Lung microvascular endothelial cell (primary cell): ENCODE data around the gene SIK1. TPM values are rescaled to one million over a fixed set of nuclear protein-coding genes. Genes with fewer than 3 reads are reported as not detected.
"Not testable (repeated sequence)": the region's sequence is repeated elsewhere in the genome, so short reads cannot be mapped to it uniquely, and the experiment has no call there.

Source experiments
- DNase-seq, 2 donors: peaks; one replicate each; pipeline versions ENCODE4 v3.0.0 to v3.0.0-alpha.2; 2010; ENCODE audit warnings: low read depth in 2 of 2
- total RNA-seq: library from RNA; depleted of rRNA; stranded (reverse); fragments of >200 nt; gene quantifications from 2 replicates; pipeline ENCODE4 v1.2.1, GENCODE V29; 2014

The SIK1 gene
- 0.65 and 4.0 TPM in 2 replicates for total RNA-seq

GRCh38 chr21:43426404-43427241 lies at the start of gene SIK1:
SIK1 (minus strand) TSS chr21:43427131; CDS start chr21:43426178, 953 bp downstream.
- DNase-seq = not testable (repeated sequence)

- not testable (repeated sequence) for DNase-seq
These were observed 44.8 kb upstream of the SIK1 start for GRCh38 chr21:43471597-43472242.

- not testable (repeated sequence) for DNase-seq
These were observed 43.0 kb upstream of the SIK1 start for GRCh38 chr21:43469719-43470458.

GRCh38 chr21:43467785-43468184 lies 40.9 kb upstream of the SIK1 start:
- no peak for DNase-seq

- not testable (repeated sequence) for DNase-seq
These were observed 38.2 kb upstream of the SIK1 start for GRCh38 chr21:43465159-43465558.

GRCh38 chr21:43463498-43464261 lies 36.7 kb upstream of the SIK1 start:
- not testable (repeated sequence) for DNase-seq

DNA sequence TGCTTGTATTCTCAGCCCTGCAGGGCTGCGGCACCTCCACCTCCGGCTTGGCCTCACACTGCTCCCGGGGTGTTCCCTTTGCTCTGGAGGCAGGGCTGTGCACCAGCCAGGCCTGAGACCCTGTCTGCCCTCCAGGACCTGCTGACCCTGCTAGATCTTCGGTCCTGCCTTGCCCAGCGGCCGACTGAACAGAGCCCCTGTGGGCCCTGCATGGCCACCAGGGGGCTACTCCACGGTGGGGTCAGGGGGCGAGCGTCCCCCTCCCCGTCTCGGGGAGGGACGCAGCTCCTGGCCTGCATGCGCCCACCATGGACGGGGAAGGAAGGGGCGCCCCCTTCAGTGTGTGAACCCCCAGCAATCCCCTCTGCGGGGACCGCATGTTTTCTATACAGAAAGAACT lies 36.0 kb upstream of the SIK1 start:
- not testable (repeated sequence) for DNase-seq

DNA sequence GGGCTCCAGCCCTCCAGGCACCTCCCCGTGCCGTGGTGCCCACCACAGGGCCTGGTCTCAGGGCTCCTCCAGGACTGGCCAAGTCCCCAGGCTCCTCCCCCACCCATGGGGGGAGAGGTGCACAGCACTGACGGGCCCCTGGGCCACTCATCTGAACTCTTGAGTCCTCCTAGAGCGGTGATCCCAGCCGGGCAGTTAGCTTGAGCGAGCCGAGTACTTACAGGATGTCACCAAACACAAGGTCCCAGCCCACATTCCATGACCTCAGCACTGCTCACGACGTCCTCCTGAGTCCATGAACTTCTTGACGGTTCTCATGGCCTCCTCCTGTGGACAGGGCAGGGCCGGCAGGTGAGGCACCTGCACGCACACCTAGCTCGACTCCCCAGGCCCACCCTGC lies 33.5 kb upstream of the SIK1 start:
- not testable (repeated sequence) for DNase-seq

- not testable (repeated sequence) for DNase-seq
These were observed 32.1 kb upstream of the SIK1 start for GRCh38 chr21:43458995-43459394.

GRCh38 chr21:43456616-43457314 lies 29.8 kb upstream of the SIK1 start:
- not testable (repeated sequence) for DNase-seq

DNA sequence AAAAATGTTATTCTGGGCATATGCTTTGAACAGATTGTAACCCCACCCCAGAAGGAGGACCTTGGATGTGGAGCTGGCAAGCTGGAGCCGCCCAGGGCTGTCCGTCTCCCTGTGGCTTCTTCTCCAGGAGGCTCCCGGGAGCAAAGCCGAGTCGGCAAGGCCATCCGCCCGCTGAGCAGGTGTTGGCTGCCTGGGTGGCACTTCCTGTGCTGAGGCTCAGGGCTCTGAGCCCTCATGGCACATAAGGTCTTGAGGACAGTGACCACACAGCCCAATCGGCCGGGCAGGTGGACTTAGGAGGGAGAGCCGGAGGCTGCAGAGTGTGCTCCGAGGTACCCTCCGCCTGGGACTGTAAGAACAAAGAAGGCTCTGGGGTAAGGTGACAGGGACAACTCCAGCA lies 28.8 kb upstream of the SIK1 start:
- DNase-seq = not testable (repeated sequence)

DNA sequence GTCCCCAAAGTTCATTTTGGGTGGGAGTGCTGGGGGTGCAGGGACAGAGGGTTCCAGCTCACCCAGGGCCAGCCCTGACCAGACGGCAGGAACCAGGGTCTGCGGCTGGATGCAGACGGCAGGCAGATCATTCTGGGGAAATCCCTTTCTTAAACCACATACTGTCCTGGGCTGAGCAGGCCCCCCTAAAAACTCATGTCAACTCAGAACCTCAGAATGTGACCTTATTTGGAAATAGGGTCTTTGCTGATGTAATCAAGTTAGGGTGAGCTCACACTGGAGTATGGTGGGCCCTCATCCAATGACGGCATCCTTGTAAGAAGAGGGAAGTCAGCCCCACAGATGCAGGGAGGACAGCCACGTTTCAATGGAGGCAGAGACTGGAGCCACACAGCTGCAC lies 27.2 kb upstream of the SIK1 start:
- DNase-seq = not testable (repeated sequence)

GRCh38 chr21:43451850-43452249 lies 24.9 kb upstream of the SIK1 start:
- not testable (repeated sequence) for DNase-seq

DNA sequence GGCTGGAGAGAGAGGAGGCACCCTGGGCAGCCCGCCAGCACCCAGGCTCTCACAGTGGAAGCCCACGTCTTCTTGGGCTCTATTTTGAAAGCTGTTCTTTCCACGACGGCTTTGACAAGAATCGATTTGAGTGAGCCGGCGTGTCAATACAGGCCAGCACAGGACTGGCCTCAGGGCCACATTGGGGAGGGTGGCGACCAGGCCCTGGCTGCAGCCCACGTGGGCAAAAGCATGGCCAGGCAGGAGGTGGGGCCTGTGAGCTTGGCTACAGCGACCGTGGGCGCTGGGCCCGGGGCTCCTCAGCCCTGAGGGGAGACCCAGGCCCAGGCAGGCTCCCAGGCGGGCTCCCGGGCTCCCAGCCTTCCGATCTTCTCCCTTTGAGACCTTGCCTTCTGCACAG lies 23.4 kb upstream of the SIK1 start:
- not testable (repeated sequence) for DNase-seq

GRCh38 chr21:43447353-43447977 lies 20.5 kb upstream of the SIK1 start:
- not testable (repeated sequence) for DNase-seq

GRCh38 chr21:43446277-43446932 lies 19.5 kb upstream of the SIK1 start:
- not testable (repeated sequence) for DNase-seq

DNA sequence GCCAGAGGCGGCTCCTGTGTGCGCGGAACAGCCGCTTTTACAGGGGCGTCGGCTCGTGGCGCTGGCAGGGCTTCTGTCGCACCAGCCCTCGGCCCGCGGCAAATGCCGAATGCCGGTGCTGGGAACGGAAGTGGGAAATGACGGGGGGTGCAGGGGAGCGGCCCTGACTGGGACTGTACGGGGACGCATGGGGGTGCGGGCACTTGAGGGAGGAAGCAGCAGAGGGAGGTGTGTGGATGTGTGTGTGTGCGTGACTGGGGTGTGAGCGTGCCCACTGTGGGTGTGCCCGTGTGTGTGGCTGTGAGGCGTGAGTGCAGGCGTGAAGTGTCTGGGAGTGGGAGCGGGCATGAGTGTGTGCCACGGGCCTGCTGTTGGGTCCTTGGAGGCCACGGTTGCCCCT lies 17.6 kb upstream of the SIK1 start:
- DNase-seq = not testable (repeated sequence)

GRCh38 chr21:43442571-43442970 lies 15.6 kb upstream of the SIK1 start:
- not testable (repeated sequence) for DNase-seq
